ENCODE measurements around the gene ATP1A1. TPM values are rescaled to one million over a fixed set of nuclear protein-coding genes. Genes with fewer than 3 reads are reported as not detected.

ATP1A1 gene
- total and polyA plus RNA-seq, 7 donors, result 66.1 to 440 (median 230) TPM

DNA sequence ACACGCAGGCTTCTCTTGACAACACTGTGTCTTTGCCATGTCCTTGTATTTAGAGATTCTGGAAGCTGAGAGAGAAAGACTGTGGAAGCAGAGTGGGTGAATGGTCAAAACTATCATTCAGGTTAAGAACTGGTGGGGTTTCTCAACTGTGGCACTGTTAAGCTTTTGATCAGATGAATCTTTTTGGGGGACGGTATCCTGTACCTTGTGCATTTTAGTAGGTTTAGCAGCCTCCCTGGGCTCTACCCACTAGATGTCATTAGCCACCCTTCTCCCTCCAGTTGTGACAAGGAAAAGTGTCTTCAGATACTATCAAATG is 39.4 kb downstream of the ATP1A1 start:
- no peak for DNase-seq
- Histone ChIP-seq H3K4me1 (peaks cover 13% of the 10 kb centered on the region), H3K27me3 (ENCODE audit: insufficient read depth in 3 of 3, low read length in 2 of 3) (no peaks in the 10 kb centered on the region), H3K9me3 (no peaks in the 10 kb centered on the region), H3K36me3 (ENCODE audit: insufficient read depth in 1 of 2, low read depth in 1 of 2) (peaks cover 2 to 4% of the 10 kb centered on the region in 2 donors), H3K27ac (no peak overlapping the region), H3K4me3 (no peak overlapping the region)
- 96 to 98% (median 98%) methylated on average over 2 of the region's 2 CpGs for WGBS, 3 donors
- intact Hi-C loops (cut with DNase I), result loop anchor here in 1 of 2 donors (10.0 kb wide), 1 partner anchor 162 kb away; the partner anchor contains the start of gene CD58
- ATAC-seq, result no peak
- TF ChIP-seq, protein P1, sequence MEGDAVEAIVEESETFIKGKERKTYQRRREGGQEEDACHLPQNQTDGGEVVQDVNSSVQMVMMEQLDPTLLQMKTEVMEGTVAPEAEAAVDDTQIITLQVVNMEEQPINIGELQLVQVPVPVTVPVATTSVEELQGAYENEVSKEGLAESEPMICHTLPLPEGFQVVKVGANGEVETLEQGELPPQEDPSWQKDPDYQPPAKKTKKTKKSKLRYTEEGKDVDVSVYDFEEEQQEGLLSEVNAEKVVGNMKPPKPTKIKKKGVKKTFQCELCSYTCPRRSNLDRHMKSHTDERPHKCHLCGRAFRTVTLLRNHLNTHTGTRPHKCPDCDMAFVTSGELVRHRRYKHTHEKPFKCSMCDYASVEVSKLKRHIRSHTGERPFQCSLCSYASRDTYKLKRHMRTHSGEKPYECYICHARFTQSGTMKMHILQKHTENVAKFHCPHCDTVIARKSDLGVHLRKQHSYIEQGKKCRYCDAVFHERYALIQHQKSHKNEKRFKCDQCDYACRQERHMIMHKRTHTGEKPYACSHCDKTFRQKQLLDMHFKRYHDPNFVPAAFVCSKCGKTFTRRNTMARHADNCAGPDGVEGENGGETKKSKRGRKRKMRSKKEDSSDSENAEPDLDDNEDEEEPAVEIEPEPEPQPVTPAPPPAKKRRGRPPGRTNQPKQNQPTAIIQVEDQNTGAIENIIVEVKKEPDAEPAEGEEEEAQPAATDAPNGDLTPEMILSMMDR (IDR thresholded peaks at IDR 0.05), result no peak

GRCh38 chr1:116412898-116413297 is 39.9 kb downstream of the ATP1A1 start:
- intact Hi-C loops (cut with DNase I), result loop anchor here in 1 of 2 donors (10.0 kb wide), 1 partner anchor 162 kb away; the partner anchor contains the start of gene CD58
- TF ChIP-seq, protein P1 (IDR thresholded peaks at IDR 0.05), result no peak
- no peak for DNase-seq
- H3K36me3 ChIP-seq (ENCODE audit: insufficient read depth in 1 of 2, low read depth in 1 of 2), result peaks cover 0 to 2% of the 10 kb centered on the region in 2 donors
- H3K27ac ChIP-seq, result no peak overlapping the region
- no peaks in the 10 kb centered on the region for H3K27me3 ChIP-seq (ENCODE audit: insufficient read depth in 3 of 3, low read length in 2 of 3)
- ATAC-seq, result no peak
- H3K4me3 ChIP-seq, result no peak overlapping the region
- 88 to 90% (median 88%) methylated on average over 3 of the region's 3 CpGs for WGBS, 3 donors
- no peaks in the 10 kb centered on the region for H3K9me3 ChIP-seq
- peaks cover 16% of the 10 kb centered on the region for H3K4me1 ChIP-seq

DNA sequence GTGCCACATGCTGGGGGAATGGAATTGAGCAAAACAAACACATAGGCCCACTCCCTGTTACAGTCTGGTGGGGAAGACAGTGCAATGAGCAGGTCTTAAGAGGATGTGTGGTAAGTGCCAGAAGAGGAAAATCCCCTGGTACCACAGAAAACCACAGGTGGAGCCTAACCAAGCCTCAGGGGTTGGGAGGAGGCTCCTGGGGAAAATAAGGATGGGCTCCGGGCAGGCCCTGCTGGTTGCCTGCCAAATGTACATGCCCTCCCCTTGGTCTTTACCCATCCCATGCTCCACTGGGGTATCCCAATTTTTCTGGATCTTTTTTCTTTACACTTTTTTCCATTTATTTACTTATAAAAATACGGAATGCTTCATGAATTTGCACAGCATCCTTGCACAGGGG is 40.4 kb downstream of the ATP1A1 start:
- intact Hi-C loops (cut with DNase I), result loop anchor here in 1 of 2 donors (10.0 kb wide), 1 partner anchor 161 kb away; the partner anchor contains the start of gene CD58
- Histone ChIP-seq H3K27me3 (ENCODE audit: insufficient read depth in 3 of 3, low read length in 2 of 3) (no peaks in the 10 kb centered on the region), H3K4me1 (peaks cover 16% of the 10 kb centered on the region), H3K27ac (no peak overlapping the region), H3K9me3 (no peaks in the 10 kb centered on the region), H3K4me3 (no peak overlapping the region), H3K36me3 (ENCODE audit: insufficient read depth in 1 of 2, low read depth in 1 of 2) (peaks cover 0 to 2% of the 10 kb centered on the region in 2 donors)
- TF ChIP-seq, protein P1 (IDR thresholded peaks at IDR 0.05), result no peak
- WGBS, 3 donors, result 79 to 84% (median 82%) methylated on average over 2 of the region's 2 CpGs
- ATAC-seq (no peak), DNase-seq (no peak)

- H3K4me3 ChIP-seq, result no peak overlapping the region
- TF ChIP-seq, protein P1 (IDR thresholded peaks at IDR 0.05), result no peak
- DNase-seq (no peak), ATAC-seq (no peak)
- intact Hi-C loops (cut with DNase I), result loop anchor here in 1 of 2 donors (10.0 kb wide), 1 partner anchor 160 kb away; the partner anchor contains the start of gene CD58
- H3K36me3 ChIP-seq (ENCODE audit: insufficient read depth in 1 of 2, low read depth in 1 of 2), result peaks cover 0 to 2% of the 10 kb centered on the region in 2 donors
- no peaks in the 10 kb centered on the region for H3K9me3 ChIP-seq
- 81 to 94% (median 83%) methylated on average over 3 of the region's 3 CpGs for WGBS, 3 donors
- H3K27ac ChIP-seq, result no peak overlapping the region
- H3K4me1 ChIP-seq, result peaks cover 16% of the 10 kb centered on the region
- H3K27me3 ChIP-seq (ENCODE audit: insufficient read depth in 3 of 3, low read length in 2 of 3), result no peaks in the 10 kb centered on the region
These were observed 41.3 kb downstream of the ATP1A1 start for GRCh38 chr1:116414364-116414763.

- DNase-seq (no peak), ATAC-seq (no peak)
- TF ChIP-seq, protein P1 (IDR thresholded peaks at IDR 0.05), result no peak
- no peak overlapping the region for H3K4me3 ChIP-seq
- H3K9me3 ChIP-seq, result no peaks in the 10 kb centered on the region
- no peak overlapping the region for H3K27ac ChIP-seq
- intact Hi-C loops (cut with DNase I), result loop anchor here (5.0 to 10.0 kb wide), 4 partner anchors 33 to 263 kb away; partner anchors contain the start of gene CD58 (in 1 of the 2)
- H3K4me1 ChIP-seq, result peaks cover 16% of the 10 kb centered on the region
- WGBS, 3 donors, result 69 to 90% (median 70%) methylated on average over 3 of the region's 3 CpGs
- H3K27me3 ChIP-seq (ENCODE audit: insufficient read depth in 3 of 3, low read length in 2 of 3), result no peaks in the 10 kb centered on the region
- peaks cover 0 to 2% of the 10 kb centered on the region in 2 donors for H3K36me3 ChIP-seq (ENCODE audit: insufficient read depth in 1 of 2, low read depth in 1 of 2)
These were observed 42.2 kb downstream of the ATP1A1 start for GRCh38 chr1:116415200-116415698.

Measured in psoas muscle (tissue), 8 donors.